Upper lobe of left lung (tissue), 4 donors: ENCODE results near the gene DNAJC22.

Experiments used
- CTCF ChIP-seq, 6 experiments: fragments of 450-650 bp in 4 of 6; fragments of 200-600 bp in 2 of 6; sonication (generic) in 2 of 6; IDR thresholded peaks; one replicate each; pipeline ENCODE4 v1.5.1; 2016 to 2019; ENCODE audit warnings: antibody characterized with exemption in 6 of 6
- POLR2A ChIP-seq, 4 donors: fragments of 450-650 bp; IDR thresholded peaks; one replicate each; pipeline ENCODE4 v1.5.1; 2016 to 2017; ENCODE audit warnings: antibody characterized with exemption in 4 of 4, mild to moderate bottlenecking in 2 of 4
- POLR2AphosphoS5 ChIP-seq, 2 donors: sonication (generic); formaldehyde crosslinking; IDR thresholded peaks; one replicate each; pipeline ENCODE4 v1.5.1; 2017; ENCODE audit warnings: antibody characterized with exemption in 2 of 2

GRCh38 chr12:49359671-49360070, 13.0 kb downstream of the DNAJC22 start:
- TF ChIP-seq CTCF (IDR thresholded peaks at IDR 0.05) (no peak), POLR2A (IDR thresholded peaks at IDR 0.05) (no peak), POLR2AphosphoS5 (IDR thresholded peaks at IDR 0.05) (no peak)
